Stimulated activated CD4-positive, alpha-beta T cell treated with anti-CD3 and anti-CD28 coated beads, Interleukin-15, amount 100 ng/mL, for 1 hour (primary cell): ENCODE measurements around the gene CAB39.

Experiments used
- DNase-seq, 2 donors: peaks; one replicate each; pipeline ENCODE4 v3.0.0-alpha.2; 2020; ENCODE audit warnings: low read depth in 1 of 2, low spot score in 1 of 2

The CAB39 gene

DNA sequence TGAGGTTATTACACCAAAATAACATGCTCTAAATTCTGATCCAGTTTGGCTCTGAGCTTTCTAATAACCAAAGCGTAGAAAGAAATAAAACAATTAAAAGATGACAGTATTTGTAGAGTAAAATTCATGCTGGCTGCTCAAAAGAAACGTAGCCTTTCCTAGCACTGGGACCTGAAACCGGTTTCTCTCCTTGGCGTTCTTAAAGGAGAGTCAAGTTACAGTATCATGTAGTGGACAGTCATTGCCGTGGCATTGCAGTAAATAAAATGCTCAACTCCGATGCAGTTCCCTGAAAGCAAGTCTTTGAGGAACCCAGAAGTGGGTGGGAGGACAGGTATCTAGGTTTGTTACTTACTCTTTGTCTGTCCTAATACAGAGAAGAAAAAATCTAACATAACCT lies 99.4 kb downstream of the CAB39 start:
- DNase-seq, result no peak

GRCh38 chr2:230814616-230815015 lies 102.0 kb downstream of the CAB39 start:
- no peak for DNase-seq

DNA sequence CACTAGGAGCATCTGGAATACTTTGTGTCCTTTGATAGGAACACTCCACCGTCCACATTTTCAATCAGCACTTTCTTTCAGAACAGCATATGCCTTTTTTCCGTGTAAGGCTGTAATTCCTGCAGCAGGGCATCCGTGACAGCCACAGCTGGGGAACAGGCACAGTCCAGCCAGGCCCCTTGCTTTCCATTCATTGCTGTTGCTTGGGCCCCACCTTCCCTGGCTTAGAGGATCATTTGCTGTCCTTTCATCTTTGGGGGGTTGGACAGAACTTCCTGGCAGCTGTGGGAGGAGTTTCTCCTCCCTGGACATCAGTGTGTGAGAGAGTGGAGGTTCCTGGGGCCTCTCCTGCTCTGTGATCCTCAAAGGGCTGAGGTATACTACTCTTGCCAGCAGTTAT lies 102.4 kb downstream of the CAB39 start:
- DNase-seq, result no peak

- no peak for DNase-seq
Measured at GRCh38 chr2:230816735-230817134, 104.1 kb downstream of the CAB39 start.

DNA sequence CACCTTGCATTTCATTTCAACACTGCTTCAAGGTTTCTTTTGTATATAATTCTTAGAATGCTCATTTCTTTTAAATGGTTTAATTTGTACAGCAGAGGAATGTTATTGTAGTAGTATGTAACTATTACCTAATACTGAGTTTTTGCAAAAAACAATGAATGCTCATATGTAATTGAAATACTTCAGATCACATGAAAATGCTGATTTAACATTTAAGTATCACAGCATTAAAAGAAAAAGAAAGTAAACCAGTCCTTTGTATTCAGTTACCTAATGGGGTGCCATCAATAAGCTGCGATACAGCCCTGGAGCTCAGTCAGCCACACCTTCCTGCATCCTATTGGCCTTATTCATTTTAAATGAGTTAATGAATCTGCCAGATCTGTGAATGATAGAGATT lies 106.8 kb downstream of the CAB39 start:
- DNase-seq, result no peak

GRCh38 chr2:230821261-230821990 lies 108.8 kb downstream of the CAB39 start:
- no peak for DNase-seq

DNA sequence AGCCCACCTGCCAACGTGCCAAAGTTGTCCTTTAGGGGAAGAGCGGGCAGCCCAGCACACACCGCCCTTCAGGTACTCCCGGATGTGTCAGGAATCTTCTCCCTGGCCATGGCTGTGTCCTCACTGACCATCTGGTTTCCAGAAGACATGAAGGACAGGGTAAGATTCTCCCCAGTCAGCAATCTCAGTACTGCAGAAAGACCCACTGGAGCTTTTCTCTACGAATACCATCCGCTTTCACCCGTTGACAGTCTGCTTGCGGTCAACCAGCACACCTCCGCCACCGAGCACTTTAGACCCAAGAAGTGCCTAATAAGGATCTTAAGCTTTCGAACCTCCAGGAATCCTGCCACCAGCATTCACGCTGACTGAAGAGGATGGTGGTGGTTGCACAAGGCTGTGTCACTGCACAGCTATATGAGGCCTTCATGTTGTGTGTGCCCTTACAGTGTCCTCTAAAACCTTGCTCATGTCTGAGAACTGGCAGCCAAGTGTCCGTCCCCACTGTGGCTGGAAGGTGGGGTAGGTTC lies 109.4 kb downstream of the CAB39 start:
- no peak for DNase-seq

DNA sequence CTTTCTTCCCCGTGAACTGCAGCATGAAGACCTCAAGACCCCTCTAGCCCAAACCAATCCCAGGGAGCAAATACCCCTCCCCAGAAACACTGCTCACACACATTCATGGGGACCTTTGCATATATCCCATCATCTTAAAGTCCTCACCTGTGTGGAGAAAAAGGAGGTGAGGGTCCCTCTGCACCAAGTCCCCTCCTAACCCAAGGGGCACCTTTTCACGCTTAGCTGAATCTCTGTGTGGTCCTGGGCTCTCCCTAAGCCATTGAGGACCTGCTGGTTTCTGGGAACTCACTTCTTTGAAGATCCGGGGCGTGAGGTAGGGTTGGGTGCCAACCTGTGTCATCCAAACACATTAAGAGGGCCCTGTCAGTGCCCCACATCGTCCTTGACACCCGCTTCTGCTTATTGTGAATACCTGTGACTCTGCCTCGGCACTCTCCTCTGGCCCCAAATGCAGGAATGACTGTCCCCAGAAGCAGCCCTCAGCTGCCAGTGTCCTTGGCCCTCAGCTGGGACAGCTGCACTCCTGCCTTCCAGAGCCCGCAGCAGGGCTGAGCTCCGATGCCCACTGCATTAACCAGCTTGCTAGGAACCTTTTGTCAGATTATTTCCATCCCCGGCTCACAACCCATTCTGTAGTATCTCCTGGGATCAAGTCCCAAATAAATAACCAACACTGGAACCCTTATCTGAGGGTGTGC lies 110.8 kb downstream of the CAB39 start:
- DNase-seq, result no peak

- DNase-seq, result peak; percentile 13 to 14
Measured at GRCh38 chr2:230824406-230824978, 111.8 kb downstream of the CAB39 start.

DNA sequence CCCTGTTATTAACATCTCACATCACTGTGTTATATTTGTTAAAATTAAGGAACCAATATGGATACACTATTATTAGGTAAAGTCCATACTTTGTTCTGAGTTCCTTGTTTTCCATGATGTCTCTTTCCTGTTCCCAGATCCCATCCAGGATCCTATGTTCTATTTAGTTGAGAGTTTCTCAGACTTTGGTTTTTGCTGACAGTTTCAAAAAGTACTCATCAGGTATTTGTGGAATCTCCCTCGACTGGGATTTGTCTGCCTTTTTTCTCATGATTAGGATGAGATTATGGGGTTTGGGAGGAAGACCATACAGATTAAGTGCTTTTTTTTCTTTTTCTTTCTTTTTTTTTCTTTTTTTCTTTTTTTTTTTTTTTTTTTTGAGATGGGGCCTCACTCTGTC lies 112.7 kb downstream of the CAB39 start:
- no peak for DNase-seq

- no peak for DNase-seq
Measured at GRCh38 chr2:230827774-230828271, 115.2 kb downstream of the CAB39 start.

GRCh38 chr2:230828272-230828961 lies 115.8 kb downstream of the CAB39 start:
- no peak for DNase-seq

DNA sequence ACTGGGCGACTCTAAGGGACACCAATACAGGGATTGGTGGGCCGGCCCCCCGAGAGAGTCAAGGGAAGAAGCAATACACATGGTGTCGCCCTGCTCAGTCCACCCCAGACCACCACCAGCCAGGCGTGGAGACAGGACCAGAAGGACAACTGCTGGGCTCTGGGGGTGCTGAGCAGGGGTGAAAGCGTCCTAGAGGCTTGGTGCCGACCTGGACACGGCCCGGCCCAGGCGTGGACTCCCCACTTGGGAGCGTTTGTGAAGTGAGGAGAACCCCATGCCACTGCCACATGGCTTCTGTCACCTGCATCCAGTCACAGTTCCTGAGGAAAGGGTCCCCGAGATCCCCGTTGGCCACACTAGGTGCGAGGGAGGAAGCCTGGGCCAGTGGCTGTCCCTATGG lies 116.7 kb downstream of the CAB39 start:
- no peak for DNase-seq

- DNase-seq, result no peak
Measured at GRCh38 chr2:230829959-230830358, 117.3 kb downstream of the CAB39 start.

- DNase-seq, result no peak
Measured at GRCh38 chr2:230830428-230830827, 117.8 kb downstream of the CAB39 start.

- no peak for DNase-seq
Measured at GRCh38 chr2:230840301-230840700, 127.7 kb downstream of the CAB39 start.

GRCh38 chr2:230842473-230842872 lies 129.8 kb downstream of the CAB39 start:
- DNase-seq, result no peak

GRCh38 chr2:230843132-230843531 lies 130.5 kb downstream of the CAB39 start:
- no peak for DNase-seq

GRCh38 chr2:230846360-230846759 lies 133.7 kb downstream of the CAB39 start:
- DNase-seq, result no peak

- peak; percentile 65 to 91 for DNase-seq
Measured at GRCh38 chr2:230847883-230848388, 135.3 kb downstream of the CAB39 start.
